ENCODE results near the gene FOXN1. TPM values are rescaled to one million over a fixed set of nuclear protein-coding genes. Genes with fewer than 3 reads are reported as not detected.
A peak's percentile ranks its signal among the peaks of the same experiment; 100 is the strongest.

The FOXN1 gene
- total RNA-seq, 1 donor from 2014 or later = 0.07 TPM

DNA sequence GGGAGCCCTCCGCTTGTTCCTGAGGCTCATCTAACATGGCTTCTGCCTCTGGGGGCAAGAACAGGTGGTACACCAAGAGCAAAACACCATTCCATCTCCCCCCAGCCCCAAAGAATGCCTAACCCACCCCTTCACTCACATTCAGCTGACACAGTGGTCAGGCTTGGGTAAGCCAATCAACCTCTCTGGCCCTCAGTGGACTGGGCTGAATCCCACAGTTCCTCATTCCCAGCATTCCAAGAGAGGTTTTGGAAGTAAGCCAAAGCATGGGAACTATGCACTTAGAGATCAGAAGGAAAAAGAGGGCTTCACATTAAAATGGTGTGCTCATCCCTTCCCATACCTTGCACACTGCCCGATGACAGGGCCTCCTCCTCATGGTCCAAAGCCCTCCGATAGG, 57.3 kb downstream of the FOXN1 start:
- DNase-seq (ENCODE audit: low spot score, unreplicated experiment) = no peak
- Mint-ChIP-seq H3K9me3 (ENCODE audit: low read depth) (no peaks in the 10 kb centered on the region), H3K27me3 (no peaks in the 10 kb centered on the region), H3K36me3 (ENCODE audit: insufficient read depth) (peaks cover 11% of the 10 kb centered on the region), H3K4me3 (ENCODE audit: low read depth) (no peak overlapping the region), H3K27ac (no peak overlapping the region), H3K4me1 (ENCODE audit: low read depth) (peaks cover 8% of the 10 kb centered on the region)
- TF ChIP-seq, protein P1, sequence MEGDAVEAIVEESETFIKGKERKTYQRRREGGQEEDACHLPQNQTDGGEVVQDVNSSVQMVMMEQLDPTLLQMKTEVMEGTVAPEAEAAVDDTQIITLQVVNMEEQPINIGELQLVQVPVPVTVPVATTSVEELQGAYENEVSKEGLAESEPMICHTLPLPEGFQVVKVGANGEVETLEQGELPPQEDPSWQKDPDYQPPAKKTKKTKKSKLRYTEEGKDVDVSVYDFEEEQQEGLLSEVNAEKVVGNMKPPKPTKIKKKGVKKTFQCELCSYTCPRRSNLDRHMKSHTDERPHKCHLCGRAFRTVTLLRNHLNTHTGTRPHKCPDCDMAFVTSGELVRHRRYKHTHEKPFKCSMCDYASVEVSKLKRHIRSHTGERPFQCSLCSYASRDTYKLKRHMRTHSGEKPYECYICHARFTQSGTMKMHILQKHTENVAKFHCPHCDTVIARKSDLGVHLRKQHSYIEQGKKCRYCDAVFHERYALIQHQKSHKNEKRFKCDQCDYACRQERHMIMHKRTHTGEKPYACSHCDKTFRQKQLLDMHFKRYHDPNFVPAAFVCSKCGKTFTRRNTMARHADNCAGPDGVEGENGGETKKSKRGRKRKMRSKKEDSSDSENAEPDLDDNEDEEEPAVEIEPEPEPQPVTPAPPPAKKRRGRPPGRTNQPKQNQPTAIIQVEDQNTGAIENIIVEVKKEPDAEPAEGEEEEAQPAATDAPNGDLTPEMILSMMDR (IDR thresholded peaks at IDR 0.05; ENCODE audit: unreplicated experiment) = no peak

DNA sequence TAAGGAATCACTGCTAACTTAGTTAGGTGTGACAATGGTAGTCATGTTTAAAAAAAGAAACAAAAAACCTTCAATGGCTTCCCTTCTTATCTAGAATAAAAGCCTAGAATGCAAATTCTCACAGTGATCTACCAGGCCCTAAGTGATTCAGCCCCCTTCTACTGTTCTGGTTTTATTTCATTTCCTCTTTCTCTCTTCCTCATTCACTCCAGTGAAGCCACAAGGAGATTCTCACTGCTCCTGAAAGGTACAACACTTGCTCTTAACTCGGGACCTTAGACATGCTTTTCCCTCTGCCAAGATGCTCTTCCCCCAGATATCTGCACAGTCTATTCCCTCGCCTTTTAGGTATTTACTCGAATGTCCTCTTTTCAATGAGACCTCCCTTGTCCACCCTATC, 61.5 kb downstream of the FOXN1 start:
- DNase-seq (ENCODE audit: low spot score, unreplicated experiment) = no peak
- no peak overlapping the region for H3K4me3 Mint-ChIP-seq (ENCODE audit: low read depth)
- H3K27me3 Mint-ChIP-seq = peaks cover 4% of the 10 kb centered on the region
- peaks cover 1% of the 10 kb centered on the region for H3K36me3 Mint-ChIP-seq (ENCODE audit: insufficient read depth)
- H3K4me1 Mint-ChIP-seq (ENCODE audit: low read depth) = peaks cover 26% of the 10 kb centered on the region
- peak overlapping the region; percentile 22 for H3K27ac Mint-ChIP-seq
- TF ChIP-seq, protein P1 (IDR thresholded peaks at IDR 0.05; ENCODE audit: unreplicated experiment) = no peak
- no peaks in the 10 kb centered on the region for H3K9me3 Mint-ChIP-seq (ENCODE audit: low read depth)

DNA sequence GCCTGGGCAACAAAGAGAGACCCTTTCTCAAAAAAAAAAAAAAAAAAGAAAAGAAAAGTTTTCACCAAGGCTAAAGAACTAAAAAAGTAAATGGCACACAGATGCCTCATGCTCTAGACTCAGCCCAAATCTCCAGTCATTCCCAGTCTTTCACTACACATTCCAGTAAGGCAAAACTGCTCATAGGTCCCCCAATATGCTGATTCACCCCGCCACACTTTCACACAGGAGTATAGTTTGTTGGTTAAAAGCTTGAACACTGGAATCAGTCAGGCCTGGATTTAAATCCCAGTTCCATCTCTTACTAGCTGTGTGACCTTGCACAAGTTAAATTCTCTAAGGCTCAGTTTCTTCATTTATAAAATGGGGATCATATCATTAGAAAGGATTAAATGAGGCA, 63.3 kb downstream of the FOXN1 start:
- TF ChIP-seq, protein P1 (IDR thresholded peaks at IDR 0.05; ENCODE audit: unreplicated experiment) = no peak
- H3K36me3 Mint-ChIP-seq (ENCODE audit: insufficient read depth) = peaks cover 1% of the 10 kb centered on the region
- no peak overlapping the region for H3K27ac Mint-ChIP-seq
- no peaks in the 10 kb centered on the region for H3K9me3 Mint-ChIP-seq (ENCODE audit: low read depth)
- H3K27me3 Mint-ChIP-seq = peaks cover 10% of the 10 kb centered on the region
- peaks cover 26% of the 10 kb centered on the region for H3K4me1 Mint-ChIP-seq (ENCODE audit: low read depth)
- no peak for DNase-seq (ENCODE audit: low spot score, unreplicated experiment)
- H3K4me3 Mint-ChIP-seq (ENCODE audit: low read depth) = peak overlapping the region; percentile 97

DNA sequence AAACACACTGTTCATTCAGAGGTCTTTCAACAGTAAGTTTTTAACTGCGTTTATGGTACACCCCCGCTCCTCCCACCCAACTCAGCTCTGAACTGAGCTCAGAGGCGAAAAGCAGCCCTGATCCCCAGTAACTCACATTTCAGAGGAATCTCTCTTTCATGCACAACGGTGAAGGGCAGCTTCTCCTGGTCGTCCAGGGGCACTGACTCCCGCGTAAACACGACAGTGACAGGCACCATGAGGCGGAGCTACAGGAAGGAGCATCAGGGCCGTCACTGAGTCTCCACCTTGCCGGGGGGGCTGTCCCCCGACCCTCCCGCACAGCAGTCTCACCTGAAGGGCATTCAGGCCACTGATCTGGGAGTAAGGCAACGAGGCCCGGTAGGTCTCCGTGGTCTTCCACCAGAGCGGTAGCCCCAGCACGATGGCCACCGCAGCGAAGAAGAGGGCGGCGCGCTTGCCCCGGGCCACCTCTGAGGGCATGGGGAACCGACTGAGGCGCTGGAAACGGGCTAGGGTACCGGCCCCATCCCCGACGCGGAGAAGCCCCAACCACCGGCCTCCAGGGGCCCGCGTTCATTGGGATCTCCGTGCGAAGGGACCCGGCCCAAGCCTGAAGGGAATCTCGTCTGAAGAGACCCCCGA, 64.7 kb downstream of the FOXN1 start:
- H3K36me3 Mint-ChIP-seq (ENCODE audit: insufficient read depth) = peaks cover 1% of the 10 kb centered on the region
- H3K4me3 Mint-ChIP-seq (ENCODE audit: low read depth) = peak overlapping the region; percentile 97
- peaks cover 26% of the 10 kb centered on the region for H3K4me1 Mint-ChIP-seq (ENCODE audit: low read depth)
- no peaks in the 10 kb centered on the region for H3K9me3 Mint-ChIP-seq (ENCODE audit: low read depth)
- no peak for DNase-seq (ENCODE audit: low spot score, unreplicated experiment)
- peak overlapping the region; percentile 90 for H3K27ac Mint-ChIP-seq
- TF ChIP-seq, protein P1 (IDR thresholded peaks at IDR 0.05; ENCODE audit: unreplicated experiment) = no peak
- H3K27me3 Mint-ChIP-seq = peaks cover 10% of the 10 kb centered on the region

DNA sequence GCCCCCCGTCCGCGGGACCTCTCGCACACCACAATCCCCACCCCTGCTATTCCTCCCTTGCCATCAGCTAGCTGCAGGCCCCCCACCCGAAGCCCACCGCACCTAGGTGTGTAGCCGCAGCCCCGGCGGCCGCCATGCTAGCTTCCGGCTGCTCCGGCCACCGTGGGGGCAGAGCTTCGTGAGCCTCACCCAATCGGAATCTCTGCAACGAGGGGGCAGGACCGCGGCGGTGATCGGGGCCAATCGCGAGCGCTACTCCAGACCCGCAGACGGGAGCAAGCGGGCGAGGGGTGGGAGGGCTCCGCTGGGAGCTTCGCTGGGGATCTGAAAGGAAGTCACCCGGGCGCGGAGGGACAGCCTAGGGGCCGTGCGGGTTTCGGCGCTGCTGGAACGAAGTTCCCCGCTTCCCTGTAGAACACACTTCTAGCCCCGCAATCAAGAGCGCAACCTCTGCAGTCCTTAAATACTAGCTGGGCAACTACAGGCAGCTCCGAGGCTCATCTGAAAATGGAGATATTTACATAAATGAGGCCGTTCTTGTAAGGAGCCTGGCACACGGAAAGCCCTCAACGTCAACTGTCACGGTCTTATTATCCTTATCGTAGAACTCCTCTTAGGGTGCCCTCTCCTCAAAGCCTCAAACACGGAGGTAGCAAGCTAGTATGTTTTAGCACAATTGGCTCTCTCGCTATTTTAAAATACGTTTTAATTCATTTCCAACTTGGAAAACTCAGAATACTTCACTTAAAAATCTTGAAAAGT, 65.4 kb downstream of the FOXN1 start, which contains the start of gene PIGS:
PIGS (minus strand) TSS at position 164 of the 762 bp plus-strand sequence; CDS start at position 136, 28 bp downstream.
- H3K9me3 Mint-ChIP-seq (ENCODE audit: low read depth) = no peaks in the 10 kb centered on the region
- peaks cover 15% of the 10 kb centered on the region for H3K27me3 Mint-ChIP-seq
- peaks cover 28% of the 10 kb centered on the region for H3K4me1 Mint-ChIP-seq (ENCODE audit: low read depth)
- TF ChIP-seq, protein P1 (IDR thresholded peaks at IDR 0.05; ENCODE audit: unreplicated experiment) = no peak
- H3K27ac Mint-ChIP-seq = peak within 1 kb of the TSS; percentile 90
- DNase-seq (ENCODE audit: low spot score, unreplicated experiment) = peak; percentile 89
- H3K4me3 Mint-ChIP-seq (ENCODE audit: low read depth) = peak within 1 kb of the TSS; percentile 97
- peaks cover 1% of the 10 kb centered on the region for H3K36me3 Mint-ChIP-seq (ENCODE audit: insufficient read depth)

Measured in progenitor cell of endocrine pancreas (in vitro differentiated cells).